ENCODE measurements around the gene POLK.

- TF ChIP-seq CTCF (IDR thresholded peaks at IDR 0.05) (no peak), TCF12 (IDR thresholded peaks at IDR 0.05) (peak; percentile 74), EP300 (IDR thresholded peaks at IDR 0.05; ENCODE audit: borderline replicate concordance in 1 of 2, low read depth in 1 of 2, low read length in 1 of 2) (peak in 1 of 2 experiments; percentile 39; a peak in 1 of 4 replicates), FOXM1 (IDR thresholded peaks at IDR 0.05; ENCODE audit: low read depth) (no peak)
Measured at GRCh38 chr5:75551471-75551870, 39.8 kb downstream of the POLK start.
